C4-2B (cell line): ENCODE data around the gene SLC6A11.

ENCODE experiments used
- H3K27ac ChIP-seq: fragments of 450-650 bp; 2 replicates; pipeline ENCODE4 v1.5.1; 2017
- CTCF ChIP-seq: fragments of 450-650 bp; conservative IDR thresholded peaks from 2 replicates; pipeline ENCODE4 v1.5.1; 2017; ENCODE audit warnings: mild to moderate bottlenecking
- ZFX ChIP-seq: fragments of 450-650 bp; IDR thresholded peaks from 2 replicates; pipeline ENCODE4 v1.6.1; 2017

SLC6A11 gene

GRCh38 chr3:10816019-10816862, at the start of gene SLC6A11:
TSS of gene SLC6A11 (plus strand) at chr3:10816228. CDS start at chr3:10816266, 38 bp downstream.
- TF ChIP-seq CTCF (no peak), ZFX (peak; percentile 79)
- peak within 1 kb of the TSS; percentile 86 for H3K27ac ChIP-seq

DNA sequence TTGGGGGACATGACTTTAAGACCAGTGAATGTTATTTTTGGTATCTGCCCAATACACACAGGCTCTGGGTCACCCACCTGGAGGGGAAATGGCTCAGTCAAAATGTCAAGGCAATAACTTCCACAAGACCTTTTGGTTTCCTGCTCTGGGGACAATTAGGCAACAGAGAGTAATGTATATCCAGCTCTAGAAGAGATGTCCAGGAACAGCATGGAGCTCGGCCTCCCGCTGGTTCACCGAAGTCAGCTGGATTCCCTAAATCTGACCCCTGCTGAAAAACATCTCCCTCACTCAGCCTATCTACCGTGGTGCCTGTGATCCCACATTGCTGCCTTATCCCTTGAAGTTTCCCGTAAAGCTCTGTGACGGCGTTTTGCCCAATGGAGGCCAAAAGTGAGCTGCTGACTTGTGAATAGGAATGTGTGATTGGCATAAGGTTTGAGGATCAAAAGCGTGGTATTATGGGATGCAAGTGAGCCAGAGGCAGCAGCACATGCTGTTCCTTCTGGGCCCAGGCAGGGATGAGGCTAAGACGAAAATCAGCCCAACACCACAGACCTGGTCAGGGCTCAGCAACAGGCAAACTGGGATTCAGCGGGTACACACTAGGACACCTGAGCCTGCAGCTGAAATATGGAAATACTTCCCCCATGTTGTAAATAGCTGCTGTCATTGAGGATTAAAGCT, 47.2 kb upstream of the SLC6A11 start:
- TF ChIP-seq CTCF: no peak
- TF ChIP-seq ZFX: no peak

GRCh38 chr3:10770547-10770946, 45.5 kb upstream of the SLC6A11 start:
- no peak overlapping the region for H3K27ac ChIP-seq
- no peak for TF ChIP-seq CTCF
- no peak for TF ChIP-seq ZFX

More for the DNA sequence above, 47.2 kb upstream of the SLC6A11 start:
- no peak overlapping the region for H3K27ac ChIP-seq

- no peak overlapping the region for H3K27ac ChIP-seq
- no peak for TF ChIP-seq CTCF
- no peak for TF ChIP-seq ZFX
Observed at GRCh38 chr3:10770981-10771380, 45.0 kb upstream of the SLC6A11 start.

DNA sequence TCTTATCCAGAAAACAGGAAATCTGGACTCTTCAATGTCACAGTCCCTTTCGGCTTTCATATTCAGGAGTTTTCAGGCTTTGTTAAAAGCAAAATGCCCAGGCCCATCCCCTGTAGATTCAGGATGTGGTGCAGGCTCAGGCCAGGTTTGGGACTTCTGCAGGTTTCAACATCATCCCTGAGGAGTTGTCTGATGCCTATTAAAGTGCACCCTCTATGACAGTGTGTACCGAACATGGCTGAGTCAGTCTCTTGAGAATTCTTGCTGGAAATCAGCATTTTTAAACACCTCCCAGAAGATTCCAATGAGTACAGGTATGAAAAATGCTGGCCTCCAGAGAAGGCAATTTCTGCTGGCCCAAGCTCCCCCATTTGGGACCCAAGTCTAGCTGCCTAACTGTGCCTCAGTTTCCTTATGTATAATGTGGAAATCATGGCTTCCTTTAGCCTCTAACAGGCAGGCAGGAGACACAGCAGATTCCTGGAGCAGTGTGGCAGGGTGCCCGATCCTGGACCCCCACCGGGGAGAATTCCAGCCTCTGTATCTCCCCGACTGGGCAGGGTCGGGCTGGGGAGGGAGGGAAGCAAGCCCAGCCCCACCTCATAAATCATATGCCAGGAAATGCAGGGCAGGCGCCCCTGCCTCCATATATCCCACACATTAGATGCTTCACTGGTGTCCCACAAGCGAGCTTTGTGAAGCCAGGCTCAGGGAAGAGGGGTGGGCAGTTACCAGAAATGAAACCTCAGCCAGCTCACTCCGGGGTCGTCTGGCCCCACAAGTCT, 44.4 kb upstream of the SLC6A11 start:
- no peak overlapping the region for H3K27ac ChIP-seq
- TF ChIP-seq ZFX (no peak), CTCF (no peak)

- TF ChIP-seq ZFX: no peak
- TF ChIP-seq CTCF: peak; percentile 85
- no peak overlapping the region for H3K27ac ChIP-seq
Observed at GRCh38 chr3:10772271-10773161, 43.5 kb upstream of the SLC6A11 start.
